GM19372 (cell line): ENCODE measurements around the gene GNAZ.
"Not testable (repeated sequence)": the region's sequence is repeated elsewhere in the genome, so short reads cannot be mapped to it uniquely, and the experiment has no call there.

Source experiments
- ATAC-seq: cut with Tn5 transposase; IDR thresholded peaks from one replicate; pipeline ENCODE4 v1.9.1; 2021; ENCODE audit warnings: mild to moderate bottlenecking, low read depth, moderate library complexity; ENCODE audit not compliant: unreplicated experiment

GNAZ gene

GRCh38 chr22:23042179-23042578 lies 28.1 kb upstream of the GNAZ start:
- ATAC-seq = no peak

GRCh38 chr22:23044570-23044969 lies 25.7 kb upstream of the GNAZ start:
- ATAC-seq = no peak

DNA sequence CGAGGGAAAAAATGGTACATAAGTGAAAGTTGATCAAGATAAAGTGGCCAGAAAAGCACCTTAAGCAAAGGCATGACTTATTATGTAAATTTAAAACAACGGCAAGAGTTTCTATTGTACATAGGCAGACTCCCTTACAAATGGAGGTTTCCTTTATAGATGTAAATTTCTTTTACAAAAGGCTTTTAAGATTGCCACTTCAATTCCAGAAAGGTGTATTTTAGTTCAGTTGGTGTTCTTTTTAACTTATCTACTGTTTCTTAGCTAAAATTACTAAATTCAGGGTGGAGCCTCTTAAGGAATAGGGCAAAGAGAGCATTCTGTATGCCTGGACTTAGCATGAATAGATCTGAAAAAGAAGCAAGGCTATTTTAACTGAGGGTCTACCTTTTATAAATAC lies 24.9 kb upstream of the GNAZ start:
- no peak for ATAC-seq

DNA sequence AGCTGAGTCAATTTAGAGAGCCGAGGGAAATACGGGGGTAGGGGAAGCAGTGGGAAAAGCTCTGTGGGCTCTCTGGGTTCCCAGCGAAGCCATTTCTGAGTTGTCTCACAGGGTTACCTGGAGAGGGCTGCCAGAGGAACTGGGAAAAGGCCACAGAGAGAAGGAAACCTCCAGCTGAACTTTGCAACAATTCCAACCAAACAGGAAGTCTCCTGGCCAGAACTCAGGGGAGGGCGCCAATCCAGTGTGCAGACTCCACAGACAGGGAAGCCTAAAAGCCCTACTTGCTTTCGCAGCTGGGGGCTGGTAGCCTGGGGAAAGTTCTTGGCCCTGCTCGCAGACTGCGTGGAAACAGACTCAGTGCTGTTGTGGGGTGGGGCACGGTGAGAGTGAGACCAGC lies 23.1 kb upstream of the GNAZ start:
- ATAC-seq = no peak

- ATAC-seq = no peak
Observed at GRCh38 chr22:23047742-23048141, 22.6 kb upstream of the GNAZ start.

- ATAC-seq = not testable (repeated sequence)
Observed at GRCh38 chr22:23050546-23050945, 19.8 kb upstream of the GNAZ start.

DNA sequence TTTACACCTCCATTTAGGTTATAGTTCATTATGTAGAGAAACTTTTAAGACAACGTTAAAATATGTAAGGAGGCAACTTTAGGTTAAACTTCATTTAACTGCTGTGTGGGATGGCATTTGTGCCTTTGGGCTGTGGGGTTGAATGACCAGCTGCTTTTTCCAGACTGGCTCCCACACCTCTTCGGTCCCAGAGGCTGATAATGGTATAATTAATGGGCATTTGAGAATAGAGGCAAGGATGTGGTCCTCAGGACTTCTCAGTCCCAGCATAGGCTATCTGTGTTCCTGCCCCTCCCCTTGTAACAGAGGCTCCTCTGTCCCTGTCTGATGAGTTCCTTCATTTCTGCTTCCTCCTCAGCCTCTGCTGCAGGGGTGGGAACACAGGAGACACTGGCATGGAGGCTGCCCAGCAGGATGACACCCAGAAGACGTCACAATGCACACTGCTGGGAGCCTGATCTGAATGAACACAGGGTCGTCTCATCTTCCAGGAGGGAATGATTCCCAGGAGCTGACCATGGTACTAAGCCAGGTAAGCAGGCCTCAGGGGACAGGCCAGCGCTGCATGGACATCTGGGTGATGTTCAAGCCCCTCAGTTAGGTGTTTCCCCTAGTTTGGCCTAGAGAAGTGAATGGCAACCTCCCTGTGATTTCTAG lies 17.1 kb upstream of the GNAZ start:
- ATAC-seq = no peak

DNA sequence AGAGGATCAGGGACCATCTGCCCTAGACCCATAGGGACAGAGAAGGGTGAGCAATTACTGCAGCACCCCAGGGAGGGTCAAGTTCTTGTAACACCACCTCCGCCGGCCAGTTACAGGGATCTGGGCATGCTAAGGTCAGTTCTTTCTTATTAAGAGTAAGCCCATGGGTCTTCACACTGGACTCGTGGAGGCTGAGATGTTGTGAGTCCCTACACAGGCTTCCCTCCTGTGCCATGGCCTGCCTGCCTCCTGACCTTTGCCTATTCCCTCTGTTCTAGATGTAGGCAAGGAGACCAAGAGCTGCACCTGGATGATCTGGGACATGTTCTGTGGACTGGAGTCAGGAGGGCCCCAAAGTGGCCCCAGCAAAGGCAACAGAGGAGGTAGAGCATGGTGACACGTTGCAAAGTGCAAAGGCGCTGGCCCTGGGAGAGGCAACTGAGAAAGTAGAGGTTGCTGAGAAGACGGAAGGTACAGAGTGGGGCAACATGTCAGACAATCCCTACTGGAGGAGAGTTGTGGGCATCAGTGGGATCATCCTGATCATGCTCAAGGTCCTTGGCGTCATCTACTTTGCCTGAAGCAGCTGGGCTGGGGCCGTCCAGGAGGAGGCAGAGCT lies 16.3 kb upstream of the GNAZ start:
- ATAC-seq = no peak

DNA sequence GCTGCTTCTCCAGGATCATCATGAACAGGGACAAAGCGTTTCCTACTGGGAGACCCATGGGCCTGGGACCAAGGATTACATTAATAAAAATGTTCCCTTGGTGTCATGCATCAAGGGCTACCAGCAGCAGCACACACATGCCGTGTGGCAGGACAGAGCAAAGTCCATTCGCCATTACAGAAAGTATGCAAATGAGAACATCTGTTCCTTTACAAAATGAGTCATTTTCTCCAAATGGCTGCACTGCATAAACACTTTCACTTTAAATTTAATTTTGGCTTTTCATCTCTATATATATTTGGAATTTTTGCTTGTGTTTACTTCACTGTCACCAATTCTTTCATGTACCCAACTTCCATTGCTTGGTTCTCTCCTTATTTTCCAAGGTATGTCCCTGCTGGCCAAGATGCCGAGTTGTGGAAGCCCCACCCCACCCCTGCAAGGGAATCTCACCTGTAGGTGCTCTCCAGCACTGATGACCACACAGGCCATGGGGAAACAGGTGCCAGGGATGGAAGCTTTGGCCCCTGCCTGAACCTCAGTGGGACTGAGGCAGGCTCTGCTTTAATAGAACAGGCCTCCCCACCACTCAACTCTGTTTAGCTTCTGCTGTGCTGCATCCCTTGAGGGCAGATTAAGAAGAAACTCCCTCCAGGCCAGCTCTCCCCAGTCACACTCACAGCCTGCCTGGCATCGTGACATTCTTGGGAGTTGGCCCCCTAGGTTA lies 15.6 kb upstream of the GNAZ start:
- ATAC-seq = no peak

DNA sequence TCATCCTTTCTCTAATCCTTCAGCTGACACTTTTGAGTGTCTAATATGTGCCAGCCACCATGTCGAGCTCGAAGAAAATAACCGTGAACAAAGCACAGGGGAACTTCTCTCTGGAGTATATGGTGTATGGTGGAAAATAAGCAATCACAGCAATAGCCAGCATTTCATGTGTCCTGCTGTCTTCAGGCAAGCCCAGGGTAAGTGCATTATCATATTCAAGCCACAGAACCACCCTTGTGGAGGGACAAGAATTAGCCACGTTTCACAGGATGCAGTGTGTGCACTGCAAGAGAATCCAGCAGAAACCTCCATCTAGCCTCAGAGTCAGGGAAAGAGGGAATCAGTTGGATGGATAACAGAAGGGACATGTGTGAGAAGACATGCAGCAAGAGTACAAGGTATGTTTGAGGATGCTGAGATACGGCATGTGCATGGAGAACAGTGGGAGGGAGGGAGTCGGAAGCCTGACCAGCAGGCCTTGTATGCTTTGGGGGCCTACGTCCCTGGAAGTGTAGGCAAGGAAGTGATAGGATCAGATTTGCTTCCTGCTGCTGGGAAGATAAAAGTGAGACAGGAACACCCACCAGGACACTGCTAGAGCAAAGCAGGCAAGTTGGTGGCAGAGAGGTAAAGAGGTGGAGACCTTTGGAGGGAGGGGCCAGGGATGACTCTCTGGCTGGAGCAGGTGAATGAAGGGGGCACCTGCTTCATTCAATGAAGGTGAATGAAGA lies 14.7 kb upstream of the GNAZ start:
- ATAC-seq = no peak

- no peak for ATAC-seq
Observed at GRCh38 chr22:23057331-23057730, 13.0 kb upstream of the GNAZ start.

- ATAC-seq = no peak
Observed at GRCh38 chr22:23058063-23058462, 12.3 kb upstream of the GNAZ start.

DNA sequence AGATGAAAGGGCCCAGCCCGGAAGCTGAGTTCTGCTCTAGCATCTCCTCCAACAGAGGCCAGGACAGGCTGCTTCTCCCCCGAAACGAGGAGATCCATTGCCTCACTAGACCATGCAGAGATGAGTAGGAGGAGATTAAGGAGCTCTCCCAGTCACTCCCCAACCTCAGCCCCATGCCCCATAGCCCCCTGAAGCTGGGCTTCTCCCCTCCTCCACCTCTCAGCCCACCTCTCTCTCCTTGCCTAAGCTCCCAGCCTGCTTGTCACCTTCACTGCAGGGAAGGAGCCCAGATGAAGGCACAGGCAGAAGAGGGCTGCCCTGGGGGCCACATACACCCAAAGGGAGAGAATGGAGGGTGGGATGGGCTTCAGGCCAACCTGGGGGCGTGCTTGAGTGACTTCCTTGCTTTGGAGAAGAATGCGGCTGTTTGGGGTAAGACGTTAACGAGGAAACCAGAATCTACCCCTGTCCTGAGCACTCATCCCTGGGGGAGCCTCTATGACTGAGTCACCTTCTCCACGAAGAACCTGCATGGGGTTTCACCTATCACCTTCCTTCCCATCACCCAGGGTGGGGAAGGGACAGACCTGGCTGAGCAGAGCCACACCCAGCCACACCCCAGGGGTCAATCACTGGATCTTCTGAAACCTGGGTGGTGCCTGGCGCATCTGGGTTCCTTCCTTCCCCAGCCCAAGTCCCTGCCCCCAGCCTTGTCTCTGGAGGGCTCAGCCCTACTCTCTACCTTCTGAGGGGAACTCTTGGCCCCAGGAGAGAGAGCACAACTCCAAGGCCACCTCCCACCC lies 11.6 kb upstream of the GNAZ start:
- no peak for ATAC-seq

GRCh38 chr22:23059284-23059948 lies 10.9 kb upstream of the GNAZ start:
- ATAC-seq = no peak

DNA sequence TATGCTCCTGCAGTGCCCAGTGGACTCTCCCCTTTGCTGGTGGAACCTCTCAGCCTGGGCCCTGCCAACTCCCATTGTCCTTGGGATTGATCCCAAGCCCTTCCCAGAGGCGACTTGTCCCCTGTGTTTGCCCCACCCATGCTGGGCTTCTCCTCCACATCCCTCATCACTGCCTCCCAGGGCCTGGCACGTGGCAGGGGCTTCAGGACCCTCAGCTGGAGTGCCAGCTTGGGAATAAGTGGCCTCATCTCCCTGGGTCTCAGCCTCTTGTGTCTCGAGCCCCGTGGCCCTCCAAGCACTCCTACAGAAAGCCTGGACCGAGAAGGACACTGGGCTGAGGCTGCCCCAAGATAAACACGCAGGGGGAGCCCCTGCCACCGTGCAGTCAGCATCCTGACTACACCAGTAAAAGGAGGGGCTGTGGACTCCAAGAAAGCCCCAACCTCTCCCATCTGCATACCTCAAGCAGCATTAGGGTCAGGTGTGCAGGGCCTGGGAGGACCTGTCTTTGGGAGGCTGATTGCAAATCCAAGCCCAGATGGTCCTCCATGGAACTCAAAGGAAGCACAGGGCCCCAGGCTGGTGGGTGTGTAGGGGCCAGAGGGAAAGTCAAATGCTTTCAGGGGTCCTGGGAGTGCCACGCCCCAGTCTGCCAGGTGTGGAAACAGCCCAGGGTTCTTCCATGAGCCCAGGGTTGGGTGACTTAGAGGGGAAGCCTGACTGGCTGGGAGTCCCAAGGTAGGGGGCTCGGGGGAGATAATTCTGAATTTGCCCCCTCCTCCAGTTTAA lies 9.5 kb upstream of the GNAZ start:
- ATAC-seq = no peak

DNA sequence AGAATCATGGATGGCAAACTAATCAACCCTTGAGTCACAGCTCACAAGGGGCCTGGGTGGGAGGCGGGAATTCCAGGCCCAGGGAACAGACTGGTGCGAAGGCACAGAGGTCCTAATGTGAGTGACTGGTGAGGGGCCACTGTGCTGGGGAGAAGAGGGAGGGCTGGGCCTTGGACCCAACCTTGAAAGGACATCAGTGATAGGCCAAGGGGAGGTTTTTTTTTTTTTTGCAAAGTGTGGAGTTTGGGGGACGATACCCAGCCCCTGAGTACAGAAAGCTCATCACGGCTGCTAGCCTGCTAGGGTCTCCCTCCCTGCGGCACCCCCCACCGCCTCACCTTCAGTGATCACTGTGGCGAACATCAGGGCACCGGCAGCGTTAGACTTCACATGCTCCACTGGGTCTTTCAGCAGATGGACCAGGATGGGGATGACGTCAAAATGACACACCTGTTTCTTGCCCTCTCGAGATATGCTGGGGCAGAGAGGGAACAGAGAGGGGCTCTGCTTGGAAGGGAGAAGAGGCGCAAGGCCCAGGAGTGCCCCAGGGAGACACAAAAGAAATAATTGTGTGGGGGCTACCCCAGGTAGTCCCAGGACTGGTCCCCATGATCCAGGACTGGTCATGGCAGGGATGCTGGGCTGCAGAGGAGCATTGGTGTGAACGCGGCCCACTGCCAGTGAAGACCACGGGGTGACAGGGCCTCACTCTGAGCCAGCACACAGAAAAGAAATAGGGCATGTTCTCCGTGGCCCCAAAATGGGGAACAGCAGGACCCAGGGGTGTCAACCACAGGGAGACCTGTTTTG lies 8.6 kb upstream of the GNAZ start:
- no peak for ATAC-seq

DNA sequence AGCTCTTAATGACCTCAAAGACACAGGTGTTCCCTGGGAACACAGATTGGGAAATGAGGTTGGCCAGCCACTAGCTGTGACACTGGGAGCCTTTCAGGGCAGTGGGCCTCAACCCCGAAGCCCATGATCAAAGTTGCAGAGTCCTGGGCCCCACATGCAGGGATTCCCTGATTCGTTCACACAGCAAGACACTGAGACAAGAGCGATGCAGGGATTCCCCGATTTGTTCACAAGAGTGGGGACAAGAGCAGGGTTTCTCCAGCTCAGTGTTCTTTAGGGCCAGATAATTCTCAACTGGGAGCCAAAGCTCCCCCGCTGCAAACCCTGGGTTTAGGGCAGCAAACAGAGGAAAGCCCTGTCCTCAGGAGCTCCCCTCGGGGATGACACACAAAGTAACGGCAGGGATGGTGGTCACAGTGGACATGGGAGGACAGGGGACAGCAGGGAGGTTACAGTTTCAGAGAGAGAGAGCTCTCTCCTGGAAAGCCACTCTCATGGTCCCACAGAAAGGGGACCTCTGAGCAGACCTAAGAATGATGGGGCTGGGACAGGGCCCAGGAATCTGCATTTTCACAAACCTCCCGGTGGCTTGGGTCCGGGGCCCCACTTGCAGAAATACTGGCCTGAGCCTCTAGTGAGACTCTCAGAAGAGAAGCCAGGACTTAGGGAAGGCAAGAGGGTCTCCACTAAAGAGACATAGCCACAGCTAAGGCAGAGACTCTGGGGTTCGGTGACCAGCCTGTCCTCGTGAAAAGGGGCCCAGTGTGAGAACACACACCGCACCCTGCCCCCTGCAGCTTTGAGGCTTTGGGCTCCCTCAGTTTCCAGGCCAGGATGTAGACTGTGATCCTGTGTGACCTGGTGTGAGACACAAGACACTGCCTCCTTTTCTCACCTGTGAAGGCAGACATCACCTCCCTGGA lies 7.4 kb upstream of the GNAZ start:
- ATAC-seq = no peak
